ENCODE measurements around the gene XPA. TPM values are rescaled to one million over a fixed set of nuclear protein-coding genes. Genes with fewer than 3 reads are reported as not detected.
A peak's percentile ranks its signal among the peaks of the same experiment; 100 is the strongest.

XPA gene
- total and polyA plus RNA-seq, 10 of the 15 experiments (the other 5 are each of a cell fraction or from before 2014, with no cell fraction given) = 6.2 to 19.9 (median 12.3) TPM

- H3K9me3 ChIP-seq (replicated peaks; ENCODE audit: control insufficient read depth, insufficient read depth, low read length) = no peaks in the 10 kb centered on the region
- H3K27ac ChIP-seq (ENCODE audit: control insufficient read depth, insufficient read depth) = no peak overlapping the region
- BruUV-seq (replicated peaks) = no TSS peak
- FAIRE-seq (no peak), DNase-seq (ENCODE audit: low read depth, low spot score) (no peak), ATAC-seq (no peak)
- intact Hi-C loops (cut with micrococcal nuclease; ENCODE audit: unreplicated experiment) (no loop called here), in situ Hi-C loops (cut with MboI) (no loop called here)
- ChIA-PET SMC1A (ENCODE audit: uncharacterized antibody, unreplicated experiment) (interaction anchor here (0.8 to 2.3 kb wide), 4 partner anchors 8 to 196 kb away, joined by 3 to 9 read pairs (median 4); no protein-coding TSS in a partner anchor), POLR2A (interaction anchor here (1.2 to 1.5 kb wide), 2 partner anchors 8 to 197 kb away, joined by 3 to 4 read pairs; no protein-coding TSS in a partner anchor), CTCF (interaction anchor here (1.0 to 3.3 kb wide), 3 partner anchors 145 to 203 kb away, joined by 3 to 50 read pairs (median 4); no protein-coding TSS in a partner anchor), RAD21 (ENCODE audit: unreplicated experiment) (interaction anchor here (1.3 kb wide), 1 partner anchor 294 kb away, joined by 3 read pairs; no protein-coding TSS in a partner anchor)
- no peaks in the 10 kb centered on the region for H3K79me2 ChIP-seq (ENCODE audit: control insufficient read depth, insufficient read depth, low read length)
- H3K9ac ChIP-seq (ENCODE audit: control insufficient read depth, insufficient read depth, low read length) = no peak overlapping the region
- peaks cover 5% of the 10 kb centered on the region; the same call in 1 of the 2 replicates for H3K4me1 ChIP-seq (ENCODE audit: control insufficient read depth, insufficient read depth, low read length)
- no peaks in the 10 kb centered on the region for H4K20me1 ChIP-seq (ENCODE audit: control insufficient read depth, insufficient read depth)
- H3K36me3 ChIP-seq (ENCODE audit: control insufficient read depth in 2 of 2, insufficient read depth in 2 of 2, low read length in 1 of 2) = no peaks in the 10 kb centered on the region
- 62% methylated on average over 3 of the region's 3 CpGs for WGBS (ENCODE audit: insufficient coverage, insufficient replicate concordance, low lambda C conversion rate, missing lambda C conversion rate)
- TF ChIP-seq IKZF1 (conservative IDR thresholded peaks at IDR 0.05) (0 out of 2 replicates have a peak, but pooled peaks have one; percentile 1), YY1 (IDR thresholded peaks at IDR 0.05; ENCODE audit: low read depth, low read length) (no peak)
- H3K4me3 ChIP-seq = no peak overlapping the region
- H2AFZ ChIP-seq (ENCODE audit: control insufficient read depth, low read depth, low read length) = no peak overlapping the region
- H3K4me2 ChIP-seq (ENCODE audit: control insufficient read depth, insufficient read depth) = no peak overlapping the region
- H3K27me3 ChIP-seq (replicated peaks in 1 of 2; ENCODE audit: control insufficient read depth in 2 of 2, insufficient read depth in 2 of 2, low read length in 1 of 2) = peaks cover 1 to 2% of the 10 kb centered on the region in 2 experiments; a peak in 1 of 4 replicates
Measured at GRCh38 chr9:97704345-97704677, 7.2 kb upstream of the XPA start.

DNA sequence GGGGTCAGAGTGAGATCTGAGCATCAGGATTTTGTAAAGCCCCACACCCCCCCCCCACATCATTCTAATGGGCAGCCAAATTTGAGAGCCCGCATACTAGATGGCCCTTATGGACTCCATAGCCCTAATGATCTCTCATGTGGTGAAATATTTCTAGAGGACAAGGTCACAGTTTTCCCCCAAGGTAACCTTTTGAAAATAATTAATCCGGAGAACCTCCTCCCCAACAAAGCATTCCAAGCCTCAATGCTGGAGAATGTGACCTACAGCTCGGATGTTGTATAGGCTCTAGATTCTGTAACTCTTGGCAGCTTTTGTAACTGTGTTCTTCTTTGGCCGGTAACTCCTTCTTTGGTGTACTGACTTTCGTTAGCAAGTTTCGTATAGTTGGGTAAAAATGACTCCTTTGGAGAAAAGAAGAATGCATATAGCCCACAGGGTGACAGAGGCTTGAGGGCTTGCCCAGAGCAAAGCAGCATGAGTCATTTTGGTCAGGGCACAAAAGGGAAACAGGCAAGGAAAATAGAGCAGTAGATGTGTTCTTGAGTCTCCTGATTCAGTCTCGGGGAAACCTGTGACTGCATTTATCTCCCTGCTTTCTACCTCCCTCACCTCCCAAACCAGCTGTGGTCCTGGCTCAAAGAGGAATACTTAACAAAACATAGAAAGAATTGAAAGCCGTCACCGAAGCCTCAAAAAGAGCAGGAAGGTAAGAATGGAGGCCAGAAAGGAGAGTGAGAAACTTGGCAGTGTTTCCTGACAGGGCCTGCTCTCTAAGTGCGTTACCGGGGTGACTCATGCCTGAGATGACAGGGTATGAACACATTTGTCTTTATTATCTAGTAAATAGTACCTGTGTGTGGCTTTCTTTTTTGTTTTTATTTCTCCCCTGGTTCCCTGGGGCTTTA lies 6.6 kb upstream of the XPA start:
- H3K79me2 ChIP-seq (ENCODE audit: control insufficient read depth, insufficient read depth, low read length) = no peaks in the 10 kb centered on the region
- BruUV-seq (replicated peaks) = no TSS peak
- peak; percentile 51 for DNase-seq (ENCODE audit: low read depth, low spot score)
- peak; percentile 35 for FAIRE-seq
- ChIA-PET SMC1A (ENCODE audit: uncharacterized antibody, unreplicated experiment) (interaction anchor here (0.8 to 1.8 kb wide), 3 partner anchors 9 to 234 kb away, joined by 3 to 4 read pairs (median 3); no protein-coding TSS in a partner anchor), POLR2A (interaction anchor here (0.8 to 1.5 kb wide), 2 partner anchors 197 to 206 kb away, joined by 3 to 4 read pairs; no protein-coding TSS in a partner anchor), RAD21 (ENCODE audit: unreplicated experiment) (interaction anchor here (1.3 kb wide), 1 partner anchor 294 kb away, joined by 3 read pairs; no protein-coding TSS in a partner anchor), CTCF (interaction anchor here (3.3 kb wide), 1 partner anchor 198 kb away, joined by 50 read pairs; no protein-coding TSS in a partner anchor)
- peak overlapping the region; percentile 26; the same call in 1 of the 2 replicates for H3K27ac ChIP-seq (ENCODE audit: control insufficient read depth, insufficient read depth)
- WGBS (ENCODE audit: insufficient coverage, insufficient replicate concordance, low lambda C conversion rate, missing lambda C conversion rate) = 38% methylated on average over 11 of the region's 11 CpGs
- in situ Hi-C loops (cut with MboI) (no loop called here), intact Hi-C loops (cut with micrococcal nuclease; ENCODE audit: unreplicated experiment) (no loop called here)
- no peaks in the 10 kb centered on the region for H3K9me3 ChIP-seq (replicated peaks; ENCODE audit: control insufficient read depth, insufficient read depth, low read length)
- H3K27me3 ChIP-seq (replicated peaks in 1 of 2; ENCODE audit: control insufficient read depth in 2 of 2, insufficient read depth in 2 of 2, low read length in 1 of 2) = peaks cover 1 to 2% of the 10 kb centered on the region in 2 experiments; a peak in 1 of 4 replicates
- H2AFZ ChIP-seq (ENCODE audit: control insufficient read depth, low read depth, low read length) = peak overlapping the region; percentile 15; the same call in 1 of the 2 replicates
- ATAC-seq = peak; percentile 86
- peaks cover 9% of the 10 kb centered on the region; the same call in 1 of the 2 replicates for H3K4me1 ChIP-seq (ENCODE audit: control insufficient read depth, insufficient read depth, low read length)
- no peak overlapping the region for H3K4me3 ChIP-seq
- 0 out of 2 replicates have a peak overlapping the region, but pooled peaks have one; percentile 13 for H3K4me2 ChIP-seq (ENCODE audit: control insufficient read depth, insufficient read depth)
- no peaks in the 10 kb centered on the region for H4K20me1 ChIP-seq (ENCODE audit: control insufficient read depth, insufficient read depth)
- H3K36me3 ChIP-seq (ENCODE audit: control insufficient read depth in 2 of 2, insufficient read depth in 2 of 2, low read length in 1 of 2) = no peaks in the 10 kb centered on the region
- no peak overlapping the region for H3K9ac ChIP-seq (ENCODE audit: control insufficient read depth, insufficient read depth, low read length)
- TF ChIP-seq RBBP5 (conservative IDR thresholded peaks at IDR 0.05) (no peak), PAX5 (IDR thresholded peaks at IDR 0.05; ENCODE audit: borderline replicate concordance, low read depth, low read length) (no peak), CHD4 (IDR thresholded peaks at IDR 0.05) (no peak), EP300 (IDR thresholded peaks at IDR 0.05; ENCODE audit: borderline replicate concordance in 1 of 2, control insufficient read depth in 1 of 2, low read depth in 2 of 2, low read length in 2 of 2) (no peak), MEF2B (IDR thresholded peaks at IDR 0.05; ENCODE audit: partially characterized antibody, poor library complexity, severe bottlenecking) (peak; percentile 79), SIN3A (IDR thresholded peaks at IDR 0.05; ENCODE audit: low read depth, low read length) (no peak), WRNIP1 (IDR thresholded peaks at IDR 0.05; ENCODE audit: borderline replicate concordance, low read depth, low read length) (no peak)
- TF ChIP-seq, protein P1, sequence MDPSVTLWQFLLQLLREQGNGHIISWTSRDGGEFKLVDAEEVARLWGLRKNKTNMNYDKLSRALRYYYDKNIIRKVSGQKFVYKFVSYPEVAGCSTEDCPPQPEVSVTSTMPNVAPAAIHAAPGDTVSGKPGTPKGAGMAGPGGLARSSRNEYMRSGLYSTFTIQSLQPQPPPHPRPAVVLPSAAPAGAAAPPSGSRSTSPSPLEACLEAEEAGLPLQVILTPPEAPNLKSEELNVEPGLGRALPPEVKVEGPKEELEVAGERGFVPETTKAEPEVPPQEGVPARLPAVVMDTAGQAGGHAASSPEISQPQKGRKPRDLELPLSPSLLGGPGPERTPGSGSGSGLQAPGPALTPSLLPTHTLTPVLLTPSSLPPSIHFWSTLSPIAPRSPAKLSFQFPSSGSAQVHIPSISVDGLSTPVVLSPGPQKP (IDR thresholded peaks at IDR 0.05; ENCODE audit: low read depth, low read length) = no peak

Measured in GM12878 (cell line).